ENCODE data around the gene WAC.
A peak's percentile ranks its signal among the peaks of the same experiment; 100 is the strongest.

WAC gene

GRCh38 chr10:28533186-28533564 lies 257 bp downstream of the WAC start:
- no peak for DNase-seq

- peak; percentile 41 to 56 for DNase-seq
Observed at GRCh38 chr10:28533571-28534304, 820 bp downstream of the WAC start.

GRCh38 chr10:28535846-28536245 lies 2.9 kb downstream of the WAC start:
- no peak for DNase-seq

- DNase-seq: no peak
Observed at GRCh38 chr10:28538595-28538994, 5.7 kb downstream of the WAC start.

GRCh38 chr10:28540145-28540544 lies 7.2 kb downstream of the WAC start:
- DNase-seq: no peak

- no peak for DNase-seq
Observed at GRCh38 chr10:28541717-28542365, 8.9 kb downstream of the WAC start.

- DNase-seq: no peak
Observed at GRCh38 chr10:28542728-28543127, 9.8 kb downstream of the WAC start.

- DNase-seq: no peak
Observed at GRCh38 chr10:28544058-28544457, 11.1 kb downstream of the WAC start.

GRCh38 chr10:28545967-28546644 lies 13.2 kb downstream of the WAC start:
- no peak for DNase-seq

- no peak for DNase-seq
Observed at GRCh38 chr10:28548781-28549498, 16.0 kb downstream of the WAC start.

GRCh38 chr10:28551086-28551485 lies 18.2 kb downstream of the WAC start:
- DNase-seq: no peak

- DNase-seq: no peak
Observed at GRCh38 chr10:28552775-28553174, 19.9 kb downstream of the WAC start.

- no peak for DNase-seq
Observed at GRCh38 chr10:28554009-28554408, 21.1 kb downstream of the WAC start.

- no peak for DNase-seq
Observed at GRCh38 chr10:28554952-28555351, 22.0 kb downstream of the WAC start.

- no peak for DNase-seq
Observed at GRCh38 chr10:28555358-28555757, 22.4 kb downstream of the WAC start.

GRCh38 chr10:28556142-28556541 lies 23.2 kb downstream of the WAC start:
- no peak for DNase-seq

- peak; percentile 17 to 34 for DNase-seq
Observed at GRCh38 chr10:28558186-28558585, 25.3 kb downstream of the WAC start.

GRCh38 chr10:28558923-28559508 lies 26.1 kb downstream of the WAC start:
- peak; percentile 46 for DNase-seq

GRCh38 chr10:28559618-28560017 lies 26.7 kb downstream of the WAC start:
- DNase-seq: no peak

GRCh38 chr10:28560617-28561016 lies 27.7 kb downstream of the WAC start:
- DNase-seq: peak; percentile 26 to 34

GRCh38 chr10:28561531-28561930 lies 28.6 kb downstream of the WAC start:
- no peak for DNase-seq

- no peak for DNase-seq
Observed at GRCh38 chr10:28564905-28565304, 32.0 kb downstream of the WAC start.

GRCh38 chr10:28566458-28567015 lies 33.6 kb downstream of the WAC start:
- DNase-seq: no peak
